T47D (cell line): ENCODE data around the gene C16orf87.

Experiments
- DNase-seq, 2 experiments: peaks; one replicate each; pipeline versions ENCODE4 v3.0.0 to v3.0.0-alpha.2; 2011 to 2012; ENCODE audit warnings: low read depth in 1 of 2, low spot score in 1 of 2
- JUND ChIP-seq: IDR thresholded peaks from 2 replicates; pipeline ENCODE4 v1.6.1; 2012; ENCODE audit warnings: low read depth
- in situ Hi-C: cut with HindIII; loops from 2 replicates; pipeline ENCODE4 v1.10.0; 2016; ENCODE audit warnings: low sequenced_read_pairs, low pct_unique_long_range_greater_than_20kb

The C16orf87 gene

DNA sequence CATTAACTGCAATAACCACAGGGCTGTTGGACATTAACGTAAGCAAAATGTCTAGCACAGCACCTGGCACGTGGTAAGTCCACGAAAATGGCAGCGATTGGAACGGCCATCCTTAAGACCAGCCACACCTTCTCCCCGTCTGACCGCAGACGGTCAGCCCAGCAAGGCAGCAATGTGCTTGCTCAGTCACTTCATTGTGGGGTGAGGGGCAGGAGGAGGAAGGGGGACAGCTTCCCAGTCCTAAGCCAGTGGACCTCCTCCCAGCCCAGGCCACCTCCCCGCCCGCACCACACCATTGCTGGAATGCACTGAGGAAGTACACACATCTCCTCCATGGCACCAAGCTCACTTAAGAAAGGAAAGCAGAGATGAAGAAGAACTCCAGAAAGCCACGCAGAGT, 74.2 kb downstream of the C16orf87 start:
- no peak for TF ChIP-seq JUND
- in situ Hi-C loops: no loop called here

DNA sequence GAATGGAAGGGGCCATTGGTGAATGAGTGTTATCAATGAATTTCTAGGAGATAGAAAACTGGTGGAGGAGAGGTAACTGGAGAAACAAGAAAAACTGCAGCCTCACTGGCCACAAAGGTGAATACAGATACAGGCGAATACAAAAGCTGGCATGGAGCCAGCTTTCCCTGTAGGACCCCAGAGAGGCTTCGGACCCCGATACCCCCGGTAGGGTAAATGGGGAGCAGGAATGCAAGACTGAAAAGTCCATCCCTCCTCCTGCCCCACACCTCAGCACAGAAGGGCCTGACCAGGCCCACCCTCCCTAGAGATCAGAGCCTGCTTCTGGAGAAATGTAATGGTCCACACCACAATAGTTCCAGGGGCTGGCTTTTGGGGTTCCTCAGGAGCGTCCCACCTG, 78.0 kb downstream of the C16orf87 start:
- no peak for DNase-seq
- in situ Hi-C loops: no loop called here
- TF ChIP-seq JUND: no peak

More for the DNA sequence above, 74.2 kb downstream of the C16orf87 start:
- no peak for DNase-seq

DNA sequence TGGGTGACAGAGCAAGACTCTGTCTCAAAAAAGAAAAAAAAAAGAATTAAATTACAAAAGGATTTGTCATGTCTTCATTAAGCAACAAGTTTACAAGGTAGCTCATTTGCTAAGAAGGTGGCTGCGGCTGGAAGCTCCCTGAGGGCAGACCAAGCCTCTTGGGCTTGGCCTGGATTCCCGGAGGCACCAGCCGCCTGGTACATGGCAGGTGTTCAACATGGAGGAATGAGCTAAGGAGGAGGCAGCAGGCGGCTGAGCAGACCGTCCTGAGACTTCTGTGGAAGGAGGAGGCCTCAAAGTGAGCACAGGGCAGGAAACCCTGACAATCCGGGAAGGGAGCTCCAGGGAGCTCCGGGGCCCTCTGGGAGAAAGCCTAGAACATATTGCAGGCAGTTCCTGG, 79.6 kb downstream of the C16orf87 start:
- DNase-seq: no peak

DNA sequence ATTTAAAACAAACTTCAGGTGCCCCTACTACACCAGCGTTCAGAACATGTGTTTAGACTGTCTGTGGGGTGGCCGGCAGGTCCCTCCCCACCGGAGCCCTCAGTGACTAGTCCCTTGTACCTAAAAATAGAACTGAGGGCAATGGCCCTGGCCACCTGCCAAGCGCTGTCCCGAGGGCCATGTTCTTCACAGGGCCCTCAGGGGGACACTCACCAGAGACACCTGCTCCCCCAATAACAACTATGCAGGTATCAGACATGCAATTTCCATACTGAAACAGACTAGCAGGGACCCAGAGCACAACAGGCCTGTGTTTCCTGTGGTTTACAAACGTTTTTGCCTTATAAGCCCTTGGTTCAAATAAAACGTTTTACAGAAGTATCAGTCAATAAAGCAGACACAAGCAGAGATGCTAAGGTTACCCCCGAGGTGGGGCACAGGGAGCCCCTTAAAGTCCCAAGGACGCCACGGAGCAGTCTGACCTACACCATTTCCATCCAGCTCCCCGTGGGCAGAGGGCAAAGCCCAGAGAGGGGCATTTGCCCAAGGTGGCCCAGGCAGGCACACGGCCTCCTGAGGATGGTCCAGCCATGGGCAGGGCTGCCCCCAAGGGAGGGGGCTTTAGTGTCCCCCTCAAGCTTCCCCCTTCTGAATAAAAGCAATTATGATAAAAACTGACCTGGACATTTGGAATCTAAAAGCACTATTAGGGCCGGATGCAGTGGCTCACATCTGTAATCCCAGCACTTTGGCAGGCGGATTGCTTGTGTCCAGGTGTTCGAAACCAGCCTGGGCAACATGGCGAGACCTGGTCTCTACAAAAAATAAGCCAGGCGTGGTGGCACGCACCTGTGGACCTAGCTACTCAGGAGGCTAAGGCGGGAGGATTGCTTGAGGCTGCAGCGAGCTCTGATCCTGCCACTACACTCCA, 81.9 kb downstream of the C16orf87 start:
- in situ Hi-C loops: no loop called here
- TF ChIP-seq JUND: no peak
- DNase-seq: no peak

More for the DNA sequence above, 79.6 kb downstream of the C16orf87 start:
- TF ChIP-seq JUND: no peak
- in situ Hi-C loops: no loop called here

DNA sequence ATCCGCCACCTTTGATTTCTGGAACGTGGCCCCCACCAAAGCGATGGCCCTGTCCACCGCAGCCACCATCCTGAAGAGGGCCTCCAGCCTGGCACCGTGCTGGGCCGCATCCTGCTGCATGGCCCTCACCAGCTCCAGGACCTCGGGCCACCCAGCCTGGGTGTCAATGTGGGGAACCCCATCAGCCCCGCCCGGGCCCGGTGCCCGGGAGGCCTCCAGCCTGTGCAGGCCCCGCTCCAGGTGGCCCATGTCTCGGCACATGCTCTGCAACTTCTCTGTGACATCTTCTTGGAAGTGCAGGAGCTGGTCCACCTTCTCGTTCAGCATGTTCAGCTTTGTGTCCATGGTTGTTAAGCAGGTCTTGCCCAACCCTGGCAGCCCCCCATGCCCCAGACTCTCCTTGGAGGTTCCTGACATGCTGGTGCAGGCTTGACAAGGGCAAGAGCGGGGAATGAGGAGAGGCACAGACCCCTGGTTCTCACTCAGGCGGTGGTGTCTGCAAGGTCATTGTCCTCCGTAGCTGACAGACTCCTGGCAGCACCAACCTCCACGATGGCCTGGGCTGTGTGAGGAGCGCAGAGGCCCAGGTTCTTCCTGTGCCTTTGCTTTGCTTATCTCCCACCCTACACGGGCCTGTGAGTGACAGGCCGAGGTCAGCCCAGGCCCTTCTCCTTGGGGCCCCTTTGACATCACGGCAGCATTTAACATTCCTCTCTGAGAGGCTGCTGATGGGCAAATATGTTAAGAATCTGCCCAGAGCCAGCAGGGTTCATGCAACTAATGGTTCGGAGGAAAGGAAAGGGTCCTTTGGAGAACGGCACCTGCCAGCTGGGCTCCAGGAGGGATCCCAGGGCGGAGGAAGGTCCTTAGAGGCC, 83.0 kb downstream of the C16orf87 start, which contains the start of gene MYLK3:
TSS of gene MYLK3 (minus strand) at position 568 of the 875 bp plus-strand sequence. CDS start at position 417, 151 bp downstream.
- peak in 1 of 2 experiments; percentile 20 for DNase-seq
- TF ChIP-seq JUND: no peak
- in situ Hi-C loops: no loop called here

DNA sequence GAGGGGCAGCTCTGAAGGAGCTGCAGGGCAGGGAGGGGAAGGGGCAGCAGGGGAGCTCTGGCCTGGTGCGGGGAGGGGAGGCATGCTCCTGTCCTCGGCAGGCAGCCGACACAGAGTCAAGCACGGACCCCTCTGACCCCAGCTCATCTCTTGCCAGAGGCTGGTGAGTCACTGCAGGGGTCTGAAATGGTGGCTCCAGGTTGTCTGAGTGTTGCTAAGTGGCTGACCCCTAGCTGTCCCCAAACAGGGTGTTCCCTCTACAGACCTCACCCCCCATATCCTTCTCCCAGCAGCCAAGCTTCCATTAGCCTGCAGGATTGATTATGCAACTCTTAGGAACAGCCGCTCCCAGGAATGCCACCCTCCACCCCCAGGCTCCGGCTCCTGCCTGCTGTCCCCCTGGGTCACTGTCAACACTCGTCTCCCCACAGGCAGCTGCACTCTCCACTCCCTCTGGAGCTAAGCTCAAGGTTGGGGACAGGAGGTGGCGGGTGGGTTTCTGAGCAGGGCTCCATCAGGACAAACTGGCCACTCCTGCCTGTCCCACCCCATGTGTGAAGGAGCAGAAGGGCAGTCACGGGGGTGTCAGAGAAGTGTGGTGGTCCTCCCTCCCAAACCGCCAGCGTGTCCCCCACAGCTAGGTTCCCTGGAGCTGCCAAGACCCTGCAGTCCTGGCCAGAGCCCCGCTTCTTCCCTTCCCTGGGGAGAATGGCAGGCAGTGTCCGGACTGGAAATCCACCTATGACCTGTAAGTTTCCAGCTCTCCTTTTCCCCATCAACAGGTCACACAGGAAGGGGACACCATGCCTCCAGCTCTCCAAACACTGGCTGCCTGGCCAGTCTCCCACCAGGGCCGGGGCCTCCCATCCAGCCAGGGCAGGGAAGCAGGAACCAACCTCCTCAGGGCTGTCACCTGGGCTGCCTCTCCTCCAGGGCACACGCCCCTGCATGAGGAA, 83.9 kb downstream of the C16orf87 start:
- TF ChIP-seq JUND: no peak
- no peak for DNase-seq
- in situ Hi-C loops: no loop called here
